Activated T-cell treated with anti-CD3 and anti-CD28 coated beads for 4 hours (primary cell): Measurements from ENCODE around the gene FAM156A.
A peak's percentile ranks its signal among the peaks of the same experiment; 100 is the strongest.
"Not testable (repeated sequence)": the region's sequence is repeated elsewhere in the genome, so short reads cannot be mapped to it uniquely, and the experiment has no call there.

Source experiments
- DNase-seq: peaks from one replicate; pipeline ENCODE4 v3.0.0-alpha.2; 2020

The FAM156A gene, protein sequence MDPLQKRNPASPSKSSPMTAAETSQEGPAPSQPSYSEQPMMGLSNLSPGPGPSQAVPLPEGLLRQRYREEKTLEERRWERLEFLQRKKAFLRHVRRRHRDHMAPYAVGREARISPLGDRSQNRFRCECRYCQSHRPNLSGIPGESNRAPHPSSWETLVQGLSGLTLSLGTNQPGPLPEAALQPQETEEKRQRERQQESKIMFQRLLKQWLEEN

DNA sequence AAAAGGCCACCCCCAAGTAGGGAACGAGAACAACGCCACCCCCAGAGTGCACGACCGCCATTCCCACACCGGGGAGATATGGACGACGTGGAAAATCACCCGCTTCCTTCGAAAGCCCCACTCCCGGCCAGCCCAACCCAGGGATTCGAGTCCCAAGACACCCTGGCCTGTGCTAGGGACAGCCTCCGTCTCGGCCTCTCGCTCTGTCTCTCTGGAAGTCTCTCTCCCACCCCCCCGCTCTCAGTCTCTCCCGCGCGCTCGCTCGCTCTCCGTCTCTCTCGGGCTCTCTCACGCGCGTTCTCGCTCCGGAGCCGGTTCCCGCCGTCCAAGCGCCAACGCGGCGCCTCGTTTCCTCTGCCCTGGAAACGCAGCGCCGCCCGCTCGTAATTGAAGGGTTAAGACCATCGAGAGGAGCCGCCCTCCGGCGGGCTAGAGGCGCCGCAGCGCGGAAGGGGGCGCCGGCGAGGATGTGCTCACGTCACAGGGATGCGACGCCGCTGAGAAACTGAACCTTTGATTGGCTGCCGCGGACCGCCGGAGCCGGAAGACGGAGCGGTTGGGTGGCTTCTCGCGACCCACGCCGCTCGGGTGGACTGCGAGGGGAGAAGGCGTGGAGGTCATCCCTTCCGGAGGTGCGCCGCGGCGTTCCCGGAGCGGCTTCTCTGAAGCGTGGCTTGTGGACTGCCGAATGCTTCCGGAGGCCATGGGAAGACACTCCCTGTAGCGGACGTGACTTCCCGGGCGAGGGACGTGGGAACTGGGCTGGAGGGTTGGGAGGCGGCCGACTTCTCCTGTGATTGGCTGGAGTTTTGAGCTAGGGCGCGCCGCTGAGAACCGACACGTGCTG is at the start of gene FAM156A:
FAM156A (minus strand) TSS at position 406 of the 847 bp plus-strand sequence. CDS start 9,930 bp downstream, outside the sequence.
- not testable (repeated sequence) for DNase-seq

DNA sequence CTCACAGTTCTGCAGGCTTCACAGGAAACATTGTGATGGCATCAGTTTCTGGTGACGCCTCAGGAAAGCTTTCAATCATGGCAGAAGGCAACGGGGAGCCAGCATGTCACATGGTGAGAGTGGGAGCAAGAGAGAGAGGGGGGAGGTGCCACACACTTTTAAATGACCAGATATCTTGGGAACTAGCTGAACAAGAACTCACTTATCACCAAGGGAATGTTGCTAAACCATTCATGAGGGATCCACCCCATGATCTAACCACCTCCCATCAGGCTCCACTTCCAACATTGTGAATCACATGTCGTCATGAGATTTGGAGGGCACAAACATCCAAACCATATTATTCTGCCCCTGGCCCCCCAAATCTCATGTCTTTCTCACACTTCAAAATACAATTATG is 47.0 kb upstream of the FAM156A start:
- no peak for DNase-seq

DNA sequence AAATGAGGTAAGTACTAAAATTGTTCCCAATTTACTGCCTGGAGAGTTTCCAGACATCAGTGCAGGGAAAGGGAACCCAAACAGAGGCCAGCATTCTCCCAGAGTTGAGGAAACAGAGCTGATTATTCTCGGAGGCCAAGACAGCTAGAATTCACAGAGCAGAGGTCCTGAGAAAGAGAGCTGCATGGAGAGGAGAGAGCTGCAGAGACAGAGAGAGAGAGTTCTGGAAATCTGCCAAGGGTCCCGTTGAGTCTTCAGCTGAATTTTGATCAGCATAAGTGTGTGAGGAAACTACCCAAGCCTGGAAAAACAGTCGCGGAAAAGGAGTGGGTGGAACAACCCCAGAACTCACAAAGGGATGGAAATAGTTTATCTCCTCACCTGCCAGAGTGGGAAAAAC is 46.5 kb upstream of the FAM156A start:
- no peak for DNase-seq

DNA sequence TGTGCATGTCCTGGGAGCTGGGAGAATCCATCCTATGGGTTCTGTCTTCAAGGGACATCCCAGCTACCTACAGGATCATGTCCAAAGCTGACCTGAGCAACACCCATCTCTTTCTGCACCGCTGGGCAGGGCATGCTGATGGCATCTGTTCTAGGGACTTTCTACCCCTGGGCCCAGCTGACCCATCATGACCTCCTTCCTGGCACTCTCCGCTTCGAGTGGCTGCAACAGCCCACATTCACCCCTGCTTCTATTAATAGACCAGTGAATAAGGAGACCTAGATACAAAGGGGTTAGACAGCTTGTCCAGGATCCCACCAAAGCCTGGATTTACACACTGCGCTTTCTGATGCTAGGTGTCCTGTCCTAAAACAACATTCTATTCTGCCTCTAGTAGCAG is 45.7 kb upstream of the FAM156A start:
- DNase-seq = no peak

- no peak for DNase-seq
Observed at GRCh38 chrX:53003111-53003510, 44.8 kb upstream of the FAM156A start.

GRCh38 chrX:53001958-53002357 is 43.6 kb upstream of the FAM156A start:
- no peak for DNase-seq

DNA sequence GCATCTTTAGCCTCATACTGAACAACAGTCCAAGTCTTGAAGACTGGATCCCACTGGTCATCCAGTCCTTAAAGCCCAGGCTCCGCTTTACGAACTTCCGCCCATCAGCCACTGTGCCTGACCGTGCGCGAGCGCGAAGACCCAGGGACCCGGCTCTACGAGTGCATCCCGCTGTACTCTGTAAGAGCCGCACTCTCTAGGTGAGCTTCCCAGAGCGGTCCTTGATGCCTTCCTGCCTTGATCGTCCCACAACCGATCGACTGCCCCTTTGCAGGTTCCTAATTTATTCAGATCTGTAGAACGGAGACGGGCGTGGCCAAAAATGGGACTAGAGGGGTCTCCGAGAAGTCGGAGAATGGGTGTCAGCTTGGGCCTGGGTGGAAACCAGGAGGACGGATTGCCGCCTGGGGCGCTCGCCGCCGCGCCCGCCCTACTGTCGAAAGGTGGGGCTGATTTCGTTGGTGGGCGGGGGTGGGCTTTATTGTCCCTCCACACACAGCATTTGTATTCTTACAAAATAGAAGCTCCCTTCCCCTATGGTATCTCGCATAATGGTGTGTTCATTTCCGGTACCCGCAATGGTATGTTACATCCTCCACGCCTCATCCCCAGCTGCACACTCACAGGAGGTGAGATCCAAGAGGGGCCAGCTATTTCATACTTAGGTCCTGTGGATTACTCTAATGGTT is 42.3 kb upstream of the FAM156A start:
- no peak for DNase-seq

DNA sequence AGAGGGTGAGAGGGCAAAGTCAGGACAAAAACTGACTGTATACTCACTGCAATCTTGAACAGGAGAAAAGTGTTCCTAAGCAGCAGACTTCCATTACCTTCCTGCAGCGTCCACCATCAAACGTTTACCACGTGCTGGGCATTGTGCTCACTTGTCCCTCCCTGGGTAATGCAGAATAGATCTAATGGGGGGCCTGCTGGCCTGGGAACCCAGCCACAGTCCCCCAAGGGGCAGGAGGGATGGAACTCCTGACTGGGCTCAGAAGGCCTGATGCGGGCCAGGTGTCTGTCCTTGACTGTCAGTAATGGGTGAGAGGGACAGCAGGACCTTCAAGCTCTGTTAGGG is 37.6 kb upstream of the FAM156A start:
- no peak for DNase-seq

DNA sequence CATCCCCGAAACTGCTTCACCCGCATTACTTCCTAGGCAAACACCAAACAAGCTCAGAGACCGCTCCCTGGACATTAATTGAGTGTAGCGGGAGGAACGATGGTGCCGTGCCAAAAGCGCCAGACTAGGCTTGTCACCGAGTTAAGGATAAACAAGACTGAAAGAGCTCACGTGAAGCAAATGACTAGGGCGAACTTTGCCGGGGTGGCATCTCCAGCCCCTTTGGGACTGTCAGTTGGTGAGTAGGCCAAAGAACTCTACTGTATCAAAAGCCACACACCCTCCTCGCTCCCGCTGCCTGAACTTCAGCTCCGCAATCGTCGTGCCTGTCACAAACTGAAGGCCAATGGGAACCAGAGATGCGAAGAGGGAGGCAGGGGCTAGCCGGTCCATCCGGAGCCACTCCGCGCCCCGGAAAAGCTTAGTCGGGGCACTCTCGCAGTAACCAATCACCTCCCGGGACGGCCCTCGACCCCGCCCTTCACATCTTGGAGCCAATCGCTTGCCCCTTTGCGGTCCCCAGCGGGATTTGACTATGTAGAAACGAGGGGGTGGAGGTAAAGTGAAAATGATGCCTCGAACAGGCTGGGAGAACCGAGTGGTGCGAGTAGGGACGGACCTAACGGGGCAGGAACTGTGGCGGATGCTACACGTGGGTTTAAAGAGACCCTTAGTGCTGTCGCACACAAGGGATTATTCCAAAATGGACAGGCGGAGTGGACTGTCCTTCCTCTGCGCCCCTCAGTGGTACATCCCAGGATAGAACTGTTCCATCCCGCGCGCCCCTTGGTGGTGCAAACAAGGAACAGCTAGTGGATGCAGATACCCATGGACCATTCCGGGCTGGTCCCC is 37.0 kb upstream of the FAM156A start:
- peak; percentile 82 for DNase-seq

- DNase-seq = no peak
Observed at GRCh38 chrX:52990848-52991247, 32.5 kb upstream of the FAM156A start.

DNA sequence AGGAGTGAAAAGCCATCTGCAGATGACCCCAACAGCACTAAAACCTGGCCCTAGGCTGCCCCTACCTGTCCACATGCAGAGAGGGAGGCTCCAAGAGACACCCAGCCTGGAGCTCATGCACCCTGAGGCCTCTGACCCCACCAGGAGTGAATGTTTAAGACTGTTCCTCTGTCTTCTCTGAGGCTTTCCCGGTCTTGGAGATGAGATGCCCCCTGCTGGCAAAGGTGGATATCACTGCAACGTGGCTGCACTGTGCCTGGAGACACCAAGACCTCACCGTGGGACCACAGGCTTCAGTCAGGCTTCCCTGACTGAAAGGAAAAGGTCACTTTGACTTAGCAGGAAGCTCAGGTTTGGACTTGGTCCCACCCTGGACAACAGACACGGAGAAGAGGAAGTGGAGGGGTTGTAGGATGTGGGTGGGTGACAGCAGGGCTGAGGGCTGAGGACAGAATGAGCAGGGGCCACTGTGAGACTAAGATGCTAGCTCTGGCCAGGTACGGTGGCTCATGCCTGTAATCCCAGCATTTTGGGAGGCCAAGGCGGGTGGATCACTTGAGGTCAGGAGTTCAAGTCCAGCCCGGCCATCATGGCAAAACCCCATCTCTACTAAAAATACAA is 31.8 kb upstream of the FAM156A start:
- peak; percentile 33 for DNase-seq

GRCh38 chrX:52988985-52989917 is 30.9 kb upstream of the FAM156A start:
- DNase-seq = no peak

DNA sequence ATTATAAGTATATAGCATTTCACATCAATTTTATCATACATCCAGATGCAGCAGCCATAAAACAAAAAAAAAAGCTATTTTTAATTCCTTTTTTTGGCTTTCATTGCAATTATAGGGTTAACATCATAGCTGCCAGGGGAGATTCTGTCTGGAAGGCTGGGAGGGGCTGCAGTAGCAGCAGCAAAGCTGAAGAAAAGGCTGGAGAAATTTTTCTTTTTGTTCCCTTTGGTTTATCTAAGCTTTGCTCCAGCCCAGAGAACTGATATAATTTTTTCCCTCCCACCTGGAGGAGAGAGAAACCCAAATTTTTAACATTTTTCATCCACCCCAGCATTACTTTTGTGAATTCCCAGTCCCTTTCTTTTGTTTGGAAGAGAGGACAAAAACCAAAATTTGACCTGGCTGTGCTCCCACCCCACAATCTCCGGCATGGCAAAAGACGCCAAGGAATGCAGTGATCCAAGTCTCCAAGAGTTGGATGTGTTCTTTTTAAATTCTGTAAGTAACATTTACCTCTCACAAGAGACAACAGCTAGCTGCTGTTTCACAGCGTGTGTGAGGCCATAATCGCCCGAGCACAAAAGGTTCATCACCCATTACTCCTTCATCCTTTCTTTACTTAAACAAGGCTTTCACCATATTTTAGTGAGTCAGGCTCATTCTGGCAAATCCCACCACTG is 25.1 kb upstream of the FAM156A start:
- DNase-seq = no peak

DNA sequence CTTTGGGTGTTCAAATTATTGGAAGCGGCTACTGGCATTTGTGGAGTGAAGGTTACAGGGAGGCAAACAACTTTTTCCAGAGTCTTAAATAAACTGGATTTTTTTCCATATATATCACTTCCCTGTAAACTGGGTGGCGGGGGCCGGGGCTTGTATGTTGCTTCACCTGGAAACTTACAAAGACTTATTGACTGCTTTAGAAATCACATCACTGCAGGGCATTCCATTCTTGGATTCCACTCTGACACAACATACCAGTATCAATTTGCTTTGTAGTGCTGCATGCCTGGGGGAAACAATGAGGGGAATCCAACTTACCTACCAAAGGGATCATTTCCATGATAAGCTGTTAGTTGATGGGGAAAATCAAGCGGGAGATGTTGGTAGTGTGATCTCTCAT is 21.7 kb upstream of the FAM156A start:
- no peak for DNase-seq

GRCh38 chrX:52979568-52979967 is 21.2 kb upstream of the FAM156A start:
- DNase-seq = no peak

GRCh38 chrX:52977953-52978352 is 19.6 kb upstream of the FAM156A start:
- DNase-seq = no peak

DNA sequence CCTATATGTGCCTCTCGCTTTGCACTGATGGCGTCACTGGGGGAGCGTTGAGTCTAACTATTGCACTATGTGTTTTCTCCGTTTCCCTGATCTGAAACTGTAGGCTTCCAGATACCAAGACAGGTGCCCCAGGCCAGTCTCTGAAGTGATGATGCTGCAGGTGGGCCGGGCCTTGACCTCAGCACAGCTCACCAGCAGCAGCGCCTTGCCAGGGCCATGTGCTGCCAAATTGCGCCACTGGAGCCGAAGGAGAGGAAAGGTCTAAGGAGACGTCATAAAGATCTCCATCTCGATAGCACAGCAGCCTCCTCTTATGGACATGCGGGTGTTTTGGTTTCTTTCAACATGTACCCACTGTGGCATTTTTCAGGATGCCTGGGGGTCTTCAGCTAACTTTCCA is 17.3 kb upstream of the FAM156A start:
- not testable (repeated sequence) for DNase-seq

- not testable (repeated sequence) for DNase-seq
Observed at GRCh38 chrX:52974336-52974992, 16.1 kb upstream of the FAM156A start.

DNA sequence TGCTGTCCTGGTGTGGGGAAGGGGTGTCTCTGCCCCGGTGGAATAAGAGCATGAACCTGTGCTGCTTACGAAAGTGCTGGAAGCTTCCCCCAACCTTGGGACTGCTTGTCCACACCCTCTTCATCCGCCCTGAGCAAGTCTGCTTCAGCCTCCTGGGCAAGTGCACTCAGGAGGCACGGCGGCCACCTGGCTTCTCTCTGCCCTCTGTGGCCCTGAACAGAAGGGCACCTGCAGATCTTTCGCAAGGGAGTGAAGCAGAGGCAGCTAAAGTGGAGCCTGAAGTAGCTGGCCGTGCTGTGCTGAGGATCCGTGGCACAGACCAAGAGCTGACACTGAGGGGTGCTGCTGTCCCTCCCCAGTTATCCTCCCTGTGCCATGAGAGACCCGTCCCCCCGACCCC is 9.6 kb upstream of the FAM156A start:
- DNase-seq = not testable (repeated sequence)
